ENCODE data around the gene ENTR1. TPM values are rescaled to one million over a fixed set of nuclear protein-coding genes. Genes with fewer than 3 reads are reported as not detected.

ENTR1 gene
- total RNA-seq, 1 experiment from 2014 or later, result 90.8 TPM

GRCh38 chr9:136398286-136398685, 12.1 kb downstream of the ENTR1 start:
- DNase-seq (ENCODE audit: low read depth, low spot score) (no peak), ATAC-seq (no peak)
- POLR2A ChIA-PET, result no interaction called here
- H3K4me1 ChIP-seq (ENCODE audit: control insufficient read depth, insufficient read depth, low read length), result peaks cover 9% of the 10 kb centered on the region; the same call in 1 of the 2 replicates
- no peaks in the 10 kb centered on the region for H3K9me3 ChIP-seq (ENCODE audit: control insufficient read depth, insufficient read depth, low read depth, low read length)
- intact Hi-C loops (cut with micrococcal nuclease; ENCODE audit: unreplicated experiment), result no loop called here
- H3K27ac ChIP-seq (ENCODE audit: low read length), result no peak overlapping the region
- H3K36me3 ChIP-seq (ENCODE audit: control insufficient read depth, insufficient read depth, low read length), result no peaks in the 10 kb centered on the region; the same call in none of the 2 replicates
- CTCF ChIA-PET, result no interaction called here
- H3K4me3 ChIP-seq (ENCODE audit: low read depth in 2 of 2, low read length in 2 of 2), result no peak overlapping the region; a peak in 2 of 4 replicates
- H3K27me3 ChIP-seq (ENCODE audit: control insufficient read depth, insufficient read depth, low read length), result no peaks in the 10 kb centered on the region
- BruUV-seq (replicated peaks), result no TSS peak
- in situ Hi-C loops (cut with HindIII; ENCODE audit: low pct_unique_long_range_greater_than_20kb, low sequenced_read_pairs), result no loop called here
- TF ChIP-seq POLR2AphosphoS5 (IDR thresholded peaks at IDR 0.05; ENCODE audit: low read depth, low read length), result no peak

- TF ChIP-seq TCF7L2 (IDR thresholded peaks at IDR 0.05; ENCODE audit: low read depth, low read length) (no peak), REST (IDR thresholded peaks at IDR 0.05; ENCODE audit: insufficient read depth in 1 of 2, low read depth in 2 of 2, low read length in 1 of 2) (no peak), SIN3A (IDR thresholded peaks at IDR 0.05; ENCODE audit: borderline replicate concordance, insufficient read depth, low read depth, low read length) (no peak), CTCF (IDR thresholded peaks at IDR 0.05) (no peak), POLR2AphosphoS5 (IDR thresholded peaks at IDR 0.05; ENCODE audit: low read depth, low read length) (no peak)
- ChIA-PET CTCF (no interaction called here), POLR2A (no interaction called here)
- in situ Hi-C loops (cut with HindIII; ENCODE audit: low pct_unique_long_range_greater_than_20kb, low sequenced_read_pairs) (no loop called here), intact Hi-C loops (cut with micrococcal nuclease; ENCODE audit: unreplicated experiment) (no loop called here)
- Histone ChIP-seq H3K36me3 (ENCODE audit: control insufficient read depth, insufficient read depth, low read length) (no peaks in the 10 kb centered on the region; the same call in none of the 2 replicates), H3K27me3 (ENCODE audit: control insufficient read depth, insufficient read depth, low read length) (no peaks in the 10 kb centered on the region), H3K9me3 (ENCODE audit: control insufficient read depth, insufficient read depth, low read depth, low read length) (no peaks in the 10 kb centered on the region), H3K27ac (ENCODE audit: low read length) (no peak overlapping the region), H3K4me1 (ENCODE audit: control insufficient read depth, insufficient read depth, low read length) (peaks cover 9% of the 10 kb centered on the region; the same call in 1 of the 2 replicates), H3K4me3 (ENCODE audit: low read depth in 2 of 2, low read length in 2 of 2) (no peak overlapping the region)
- BruUV-seq (replicated peaks), result no TSS peak
- DNase-seq (ENCODE audit: low read depth, low spot score) (no peak), ATAC-seq (no peak)
These were observed 12.8 kb downstream of the ENTR1 start for GRCh38 chr9:136397643-136398042.

- intact Hi-C loops (cut with micrococcal nuclease; ENCODE audit: unreplicated experiment), result no loop called here
- no peak overlapping the region for H3K4me3 ChIP-seq (ENCODE audit: low read depth in 2 of 2, low read length in 2 of 2)
- no peaks in the 10 kb centered on the region for H3K9me3 ChIP-seq (ENCODE audit: control insufficient read depth, insufficient read depth, low read depth, low read length)
- no peaks in the 10 kb centered on the region; the same call in 1 of the 2 replicates for H3K36me3 ChIP-seq (ENCODE audit: control insufficient read depth, insufficient read depth, low read length)
- DNase-seq (ENCODE audit: low read depth, low spot score) (no peak), ATAC-seq (no peak)
- no peak for TF ChIP-seq REST (IDR thresholded peaks at IDR 0.05; ENCODE audit: insufficient read depth in 1 of 2, low read depth in 2 of 2, low read length in 1 of 2)
- TF ChIP-seq TCF7L2 (IDR thresholded peaks at IDR 0.05; ENCODE audit: low read depth, low read length), result no peak
- POLR2A ChIA-PET, result interaction anchor here (0.6 kb wide), 1 partner anchor 67 kb away, joined by 3 read pairs; no protein-coding TSS in a partner anchor
- in situ Hi-C loops (cut with HindIII; ENCODE audit: low pct_unique_long_range_greater_than_20kb, low sequenced_read_pairs), result no loop called here
- H3K4me1 ChIP-seq (ENCODE audit: control insufficient read depth, insufficient read depth, low read length), result peaks cover 9% of the 10 kb centered on the region; the same call in 1 of the 2 replicates
- H3K27ac ChIP-seq (ENCODE audit: low read length), result no peak overlapping the region
- H3K27me3 ChIP-seq (ENCODE audit: control insufficient read depth, insufficient read depth, low read length), result no peaks in the 10 kb centered on the region
- BruUV-seq (replicated peaks), result no TSS peak
- CTCF ChIA-PET, result interaction anchor here (0.6 kb wide), 2 partner anchors 42 to 63 kb away, joined by 3 to 8 read pairs; no protein-coding TSS in a partner anchor
These were observed 14.2 kb downstream of the ENTR1 start for GRCh38 chr9:136396219-136396515.
